T-helper 1 cell treated with Interleukin-12 subunit alpha and Interleukin-12 subunit beta and Interleukin-4 antibody, amounts not matched to agents 30 μg/mL and 1 μg/mL, for 36 hours (primary cell): Measurements from ENCODE around the gene SMAD6.

Experiments
- H3K27ac Mint-ChIP-seq: one replicate; pipeline ENCODE4 v1.8.0; 2021; ENCODE audit warnings: mild to moderate bottlenecking, mixed read lengths
- H3K27me3 Mint-ChIP-seq: one replicate; pipeline ENCODE4 v1.8.0; 2021; ENCODE audit warnings: low read depth, mixed read lengths
- H3K36me3 Mint-ChIP-seq: one replicate; pipeline ENCODE4 v1.8.0; 2021; ENCODE audit warnings: low read depth, mixed read lengths
- H3K4me1 Mint-ChIP-seq: one replicate; pipeline ENCODE4 v1.8.0; 2021; ENCODE audit warnings: low read depth, mixed read lengths
- H3K4me3 Mint-ChIP-seq: one replicate; pipeline ENCODE4 v1.8.0; 2021; ENCODE audit warnings: mild to moderate bottlenecking, moderate library complexity, mixed read lengths
- H3K9me3 Mint-ChIP-seq: one replicate; pipeline ENCODE4 v1.8.0; 2021; ENCODE audit warnings: mixed read lengths

SMAD6 gene

DNA sequence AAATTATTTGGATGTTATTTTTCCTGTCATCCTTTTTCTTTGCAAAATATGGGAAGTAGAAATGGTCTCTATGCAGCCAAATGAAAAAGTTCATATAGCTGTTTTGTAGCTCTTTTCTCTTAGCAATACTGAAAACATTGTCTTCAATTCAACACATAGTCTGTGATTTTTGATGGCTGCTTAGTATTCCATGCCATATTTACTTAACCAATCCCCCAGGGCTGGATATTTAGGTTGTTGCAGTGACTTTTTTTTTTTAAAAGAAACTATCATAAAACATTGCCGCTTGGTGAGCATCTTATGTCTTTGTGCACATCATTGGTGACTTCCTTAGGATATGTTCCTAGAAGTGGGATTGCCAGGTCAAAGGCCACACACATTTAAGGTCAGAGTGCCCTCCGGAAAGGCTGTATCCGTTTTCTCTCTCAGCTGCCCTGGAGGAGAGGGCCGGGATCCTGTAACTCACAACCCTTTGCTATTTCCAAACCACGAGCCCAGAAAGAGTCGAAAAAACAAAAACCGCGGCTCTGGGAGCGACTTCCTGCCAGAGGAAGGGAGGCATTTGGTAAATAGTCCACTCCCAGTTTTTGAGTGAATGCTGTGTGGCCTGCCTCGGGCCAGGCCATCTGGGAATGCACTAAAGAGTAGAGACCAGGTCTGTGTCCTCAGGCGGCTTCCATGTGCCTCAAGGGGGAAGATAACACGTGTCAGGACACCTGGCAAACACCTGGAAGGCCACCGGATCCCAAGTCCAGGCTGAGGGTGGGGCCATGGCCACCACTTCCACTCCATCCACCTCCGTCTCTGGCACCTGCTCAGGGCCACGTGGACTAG is 41.9 kb downstream of the SMAD6 start:
- H3K27ac Mint-ChIP-seq = no peak overlapping the region
- H3K27me3 Mint-ChIP-seq = peaks cover 4% of the 10 kb centered on the region
- no peaks in the 10 kb centered on the region for H3K36me3 Mint-ChIP-seq
- no peaks in the 10 kb centered on the region for H3K9me3 Mint-ChIP-seq
- no peak overlapping the region for H3K4me3 Mint-ChIP-seq
- no peaks in the 10 kb centered on the region for H3K4me1 Mint-ChIP-seq

DNA sequence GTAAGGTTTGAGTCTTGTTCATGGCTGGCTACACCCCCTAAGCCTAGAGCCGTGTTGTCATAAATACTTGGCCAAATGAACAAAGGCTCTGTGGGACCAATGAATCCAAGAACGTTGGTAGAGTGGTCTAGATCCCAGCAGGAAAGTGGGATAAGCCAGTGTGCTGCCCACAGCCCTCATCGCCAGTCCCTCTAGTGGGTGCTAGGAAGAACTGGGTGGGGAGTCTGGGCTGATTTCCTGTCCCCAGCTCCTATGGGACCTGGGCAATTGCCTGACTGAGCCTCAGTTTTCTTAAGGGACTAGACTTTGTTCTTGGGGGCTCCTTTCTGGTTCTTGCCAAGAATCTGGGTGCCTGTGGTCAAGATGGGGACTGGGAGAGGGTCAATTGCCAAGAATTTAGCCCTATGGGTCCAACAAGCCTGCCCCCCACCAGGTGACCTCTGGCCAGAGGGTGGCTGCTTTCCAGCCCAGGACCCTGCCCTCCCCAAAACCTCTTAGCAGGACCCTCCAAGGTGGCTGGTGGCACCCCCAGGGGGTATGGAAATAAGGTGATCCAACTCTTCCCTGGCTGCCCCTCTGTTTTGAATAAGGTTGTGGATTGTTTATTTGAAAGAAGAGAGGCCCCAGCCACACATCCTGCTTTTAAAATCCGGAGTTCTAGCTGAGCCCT is 42.7 kb downstream of the SMAD6 start:
- H3K36me3 Mint-ChIP-seq = no peaks in the 10 kb centered on the region
- no peaks in the 10 kb centered on the region for H3K4me1 Mint-ChIP-seq
- H3K9me3 Mint-ChIP-seq = no peaks in the 10 kb centered on the region
- peaks cover 4% of the 10 kb centered on the region for H3K27me3 Mint-ChIP-seq
- no peak overlapping the region for H3K27ac Mint-ChIP-seq
- no peak overlapping the region for H3K4me3 Mint-ChIP-seq

DNA sequence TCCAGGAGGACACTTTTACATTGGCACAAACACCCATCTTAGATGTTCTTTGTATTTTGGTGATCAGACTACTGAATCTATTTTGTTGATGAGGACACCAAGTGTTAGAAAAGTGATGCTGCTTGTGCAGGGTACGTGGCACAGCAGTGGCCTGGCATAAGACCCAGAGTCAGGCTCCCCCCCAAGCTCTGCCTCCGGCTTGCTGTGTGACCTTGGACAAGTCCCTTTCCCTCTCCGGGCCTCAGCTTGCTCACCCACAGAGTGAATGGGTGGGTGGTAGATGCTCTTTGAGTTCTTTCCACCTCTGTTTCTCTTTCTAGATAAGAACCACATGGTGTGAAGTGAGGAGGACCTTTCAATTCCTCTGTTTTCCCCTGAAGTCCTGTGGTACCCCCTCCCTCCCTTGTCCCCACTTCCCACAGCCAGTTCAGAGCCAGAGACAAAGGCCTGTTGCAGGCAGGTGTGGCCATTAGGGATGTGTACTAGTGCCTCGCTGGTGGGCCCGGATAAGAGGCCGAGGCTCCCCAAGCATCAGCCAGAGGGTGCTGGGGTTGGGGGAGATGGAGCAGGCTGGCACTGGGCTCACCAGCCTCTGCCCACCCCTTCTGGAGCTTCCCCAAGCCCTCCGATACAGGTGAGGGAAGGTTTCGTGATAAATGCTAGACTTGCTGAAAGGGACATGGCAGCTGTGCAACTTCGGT is 43.6 kb downstream of the SMAD6 start:
- Mint-ChIP-seq H3K27me3 (peaks cover 4% of the 10 kb centered on the region), H3K4me1 (no peaks in the 10 kb centered on the region), H3K9me3 (no peaks in the 10 kb centered on the region), H3K4me3 (no peak overlapping the region), H3K36me3 (no peaks in the 10 kb centered on the region), H3K27ac (no peak overlapping the region)

DNA sequence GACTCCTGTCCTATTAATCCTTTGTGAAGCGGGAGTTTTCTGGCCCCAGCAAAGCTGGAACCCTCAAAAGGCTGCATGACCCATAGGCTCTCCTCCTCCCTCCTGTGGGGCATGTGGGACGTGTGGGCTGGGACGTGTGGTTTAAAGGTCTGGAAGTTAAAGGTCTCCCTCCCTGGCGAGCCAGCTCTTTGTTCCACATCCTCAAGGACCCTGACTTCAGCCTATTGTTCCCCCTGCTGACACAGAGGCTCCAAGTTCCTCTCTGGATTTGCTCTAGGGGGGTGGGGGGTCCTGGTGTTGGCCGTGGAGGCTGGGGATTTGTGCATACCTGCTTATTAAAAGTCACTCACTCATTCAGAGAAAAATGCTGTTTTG is 44.2 kb downstream of the SMAD6 start:
- Mint-ChIP-seq H3K36me3 (no peaks in the 10 kb centered on the region), H3K4me3 (no peak overlapping the region)

DNA sequence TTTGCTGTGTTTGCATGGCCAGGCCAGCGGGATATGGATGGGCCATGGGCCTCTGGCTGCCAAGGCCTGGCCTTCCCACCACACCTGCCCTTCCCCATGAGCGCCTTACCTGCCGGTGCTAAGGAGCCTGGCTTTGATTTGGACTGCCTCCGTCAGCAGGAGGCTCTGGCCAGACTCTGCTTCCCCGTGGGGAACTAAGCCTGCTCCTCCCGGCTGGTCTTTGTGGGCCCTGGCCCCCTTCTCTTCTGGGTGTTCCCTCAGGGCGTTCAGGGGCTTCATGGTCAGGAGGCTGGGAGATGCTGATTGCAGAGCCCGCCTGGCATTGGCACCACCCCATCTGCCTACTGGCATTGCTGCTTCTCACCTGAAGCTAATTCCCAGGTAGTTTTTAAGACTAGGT is 45.2 kb downstream of the SMAD6 start:
- Mint-ChIP-seq H3K9me3 (no peaks in the 10 kb centered on the region), H3K4me1 (peaks cover 3% of the 10 kb centered on the region), H3K4me3 (no peak overlapping the region), H3K27ac (no peak overlapping the region), H3K36me3 (no peaks in the 10 kb centered on the region), H3K27me3 (peaks cover 4% of the 10 kb centered on the region)

More for the DNA sequence above, 44.2 kb downstream of the SMAD6 start:
- no peaks in the 10 kb centered on the region for H3K4me1 Mint-ChIP-seq
- peaks cover 4% of the 10 kb centered on the region for H3K27me3 Mint-ChIP-seq
- no peaks in the 10 kb centered on the region for H3K9me3 Mint-ChIP-seq
- H3K27ac Mint-ChIP-seq = no peak overlapping the region

DNA sequence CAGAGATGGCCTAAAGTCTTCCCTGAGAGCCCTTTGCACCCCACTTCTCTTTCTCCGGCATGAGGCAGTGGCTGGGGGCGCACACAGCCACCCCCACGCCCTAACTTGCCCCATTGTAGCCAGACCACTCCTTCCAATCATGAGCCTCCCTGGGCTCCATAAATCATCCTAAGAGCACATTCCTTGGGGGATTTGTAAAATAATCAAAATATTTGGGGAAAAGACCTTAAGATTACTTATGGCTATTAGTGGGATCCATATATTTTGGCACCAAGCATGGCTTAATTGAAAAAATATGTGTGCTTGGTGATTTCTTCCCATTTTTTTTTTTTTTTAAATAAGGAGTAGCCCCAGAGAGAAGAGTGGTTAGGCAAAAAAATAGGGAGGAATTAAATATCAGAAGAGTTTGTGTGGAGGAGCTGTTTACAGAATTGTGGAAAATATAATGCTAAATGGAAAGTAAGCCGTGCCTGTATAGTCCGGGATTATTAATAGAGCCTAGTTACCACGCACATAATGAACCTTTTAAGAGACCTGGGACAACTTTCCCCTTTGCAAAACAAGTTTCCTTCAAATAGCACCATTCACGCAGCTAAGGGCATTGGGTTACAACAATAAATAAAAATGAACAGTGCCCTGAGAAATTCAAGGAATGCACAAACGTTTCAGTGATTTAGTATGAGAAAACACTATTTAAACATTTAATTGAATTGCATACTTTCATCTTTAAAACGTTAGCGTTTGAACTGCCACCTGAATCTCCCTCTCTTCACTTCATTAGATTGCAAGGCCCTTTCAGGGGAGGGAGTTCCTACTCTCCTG is 46.1 kb downstream of the SMAD6 start:
- Mint-ChIP-seq H3K4me1 (peaks cover 3% of the 10 kb centered on the region), H3K27me3 (peaks cover 4% of the 10 kb centered on the region)

DNA sequence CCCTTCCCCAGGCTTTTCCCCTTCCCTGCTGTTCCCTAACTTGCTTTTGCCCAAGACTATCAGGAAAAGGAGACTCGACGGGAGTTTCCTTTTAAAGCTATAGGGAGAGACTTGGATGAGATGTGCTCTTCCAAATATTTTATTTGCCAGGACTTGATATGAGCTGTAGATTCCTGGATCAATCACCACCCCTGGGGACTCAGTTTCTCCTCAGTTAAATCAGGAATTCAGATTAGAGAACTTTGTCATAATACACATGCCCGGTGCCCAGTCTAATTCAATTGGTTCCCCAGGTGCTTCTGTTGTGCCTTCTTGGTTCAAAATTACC is 46.6 kb downstream of the SMAD6 start:
- Mint-ChIP-seq H3K4me3 (no peak overlapping the region), H3K9me3 (no peaks in the 10 kb centered on the region), H3K27me3 (peaks cover 4% of the 10 kb centered on the region), H3K4me1 (peaks cover 3% of the 10 kb centered on the region), H3K27ac (no peak overlapping the region), H3K36me3 (no peaks in the 10 kb centered on the region)

More for the DNA sequence above, 46.1 kb downstream of the SMAD6 start:
- H3K27ac Mint-ChIP-seq = no peak overlapping the region
- no peaks in the 10 kb centered on the region for H3K9me3 Mint-ChIP-seq
- no peaks in the 10 kb centered on the region for H3K36me3 Mint-ChIP-seq
- H3K4me3 Mint-ChIP-seq = no peak overlapping the region

DNA sequence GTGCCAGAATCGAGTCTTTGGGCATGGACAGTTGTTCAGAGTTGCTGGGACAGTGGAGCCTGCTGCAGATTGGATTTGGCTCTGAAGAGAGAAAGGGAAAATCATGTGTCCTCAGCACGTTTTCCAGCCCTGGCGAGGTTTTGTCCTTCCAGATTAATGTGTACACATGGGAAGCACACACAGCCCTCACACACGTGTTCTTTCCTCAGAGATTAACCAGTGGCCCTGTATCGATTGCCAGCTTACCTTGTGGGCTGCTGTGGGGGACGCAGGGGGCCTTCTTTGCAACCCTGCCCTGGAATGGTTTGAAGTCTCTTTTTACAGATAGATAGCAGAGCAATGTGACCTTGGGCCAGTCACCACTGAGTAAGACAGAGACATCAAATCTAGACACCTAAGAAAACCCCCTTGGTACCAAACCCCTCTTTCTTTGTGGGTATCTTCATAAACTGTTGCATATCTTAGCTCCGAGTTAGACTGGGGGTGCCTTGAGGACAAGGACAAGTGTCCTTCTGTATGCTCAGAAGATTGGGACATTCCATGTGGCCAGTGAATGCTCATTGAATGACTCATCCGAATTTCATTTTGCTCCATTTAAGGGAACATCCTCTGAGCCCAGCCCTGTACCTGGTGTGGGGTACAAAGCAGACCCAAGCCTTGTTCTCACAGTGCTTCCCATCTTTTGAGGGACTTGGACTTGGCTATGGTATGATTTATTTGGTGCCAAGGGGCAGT is 48.0 kb downstream of the SMAD6 start:
- H3K27ac Mint-ChIP-seq = no peak overlapping the region
- H3K36me3 Mint-ChIP-seq = no peaks in the 10 kb centered on the region
- peaks cover 3% of the 10 kb centered on the region for H3K4me1 Mint-ChIP-seq
- H3K27me3 Mint-ChIP-seq = peaks cover 5% of the 10 kb centered on the region
- no peak overlapping the region for H3K4me3 Mint-ChIP-seq
- H3K9me3 Mint-ChIP-seq = peaks cover 11% of the 10 kb centered on the region

DNA sequence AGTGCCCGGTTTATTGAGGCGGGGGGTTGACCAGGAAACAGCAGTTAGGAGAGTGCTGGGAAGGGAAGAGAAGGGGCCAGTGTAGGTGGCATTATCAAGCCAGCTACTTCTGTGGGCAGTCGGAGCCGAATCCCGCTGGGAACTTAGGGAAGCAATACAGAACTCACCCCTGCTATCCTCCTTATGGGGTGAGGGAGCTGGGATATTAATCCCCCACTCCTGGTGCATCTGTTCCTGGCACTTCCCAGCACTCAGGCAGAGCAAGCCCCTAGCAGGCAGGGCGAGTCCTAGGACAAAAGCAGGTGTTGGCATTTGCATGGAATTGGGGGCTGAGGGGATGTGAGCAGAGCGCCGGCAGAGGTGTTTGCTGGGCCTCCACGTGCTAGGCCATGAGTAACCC is 48.6 kb downstream of the SMAD6 start:
- Mint-ChIP-seq H3K27ac (no peak overlapping the region), H3K27me3 (peaks cover 7% of the 10 kb centered on the region), H3K4me1 (peaks cover 3% of the 10 kb centered on the region), H3K9me3 (peaks cover 15% of the 10 kb centered on the region), H3K4me3 (no peak overlapping the region), H3K36me3 (no peaks in the 10 kb centered on the region)

DNA sequence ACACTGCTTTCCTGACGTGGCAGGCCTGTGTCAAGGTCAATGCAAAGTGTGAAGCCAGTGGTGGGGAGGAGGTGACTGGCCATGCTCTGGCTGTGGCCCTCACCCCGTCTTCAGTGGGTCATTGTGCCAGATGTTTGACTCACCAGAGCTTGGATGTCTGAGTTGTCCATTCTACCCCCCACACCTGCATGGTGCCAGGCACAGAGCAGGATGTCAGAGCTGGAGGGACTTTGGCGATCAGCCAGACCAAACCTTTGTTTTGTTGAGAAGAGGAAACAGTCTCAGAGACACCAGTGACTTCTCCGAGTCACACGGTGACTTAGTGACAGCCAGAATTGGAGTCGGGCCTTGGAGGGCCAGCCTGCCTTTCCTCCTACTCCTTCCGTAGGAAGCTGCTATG is 49.5 kb downstream of the SMAD6 start:
- peaks cover 15% of the 10 kb centered on the region for H3K9me3 Mint-ChIP-seq
- H3K27me3 Mint-ChIP-seq = peaks cover 7% of the 10 kb centered on the region
- H3K4me3 Mint-ChIP-seq = no peak overlapping the region
- H3K36me3 Mint-ChIP-seq = no peaks in the 10 kb centered on the region
- H3K4me1 Mint-ChIP-seq = peaks cover 3% of the 10 kb centered on the region
- no peak overlapping the region for H3K27ac Mint-ChIP-seq

DNA sequence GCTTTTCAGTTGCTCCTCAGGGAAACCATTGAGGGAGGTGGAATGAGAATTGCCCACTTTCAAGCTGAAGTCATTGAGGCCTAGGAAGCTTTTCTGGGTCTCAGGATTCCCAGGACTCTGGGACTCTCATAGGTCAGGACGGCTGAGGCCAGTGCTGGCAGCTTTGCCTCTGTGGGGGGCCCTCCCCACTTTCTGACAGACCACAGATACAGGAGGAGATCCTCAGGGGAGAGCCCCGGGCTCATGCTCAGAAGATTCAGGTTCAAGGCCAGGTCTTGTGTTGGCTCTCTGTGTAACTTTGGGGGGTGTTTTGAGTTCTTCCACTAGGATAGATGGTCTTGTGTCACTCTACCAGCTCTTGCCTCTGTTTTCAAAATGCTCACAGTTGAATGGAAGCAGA is 50.0 kb downstream of the SMAD6 start:
- Mint-ChIP-seq H3K27ac (no peak overlapping the region), H3K4me1 (peaks cover 3% of the 10 kb centered on the region), H3K36me3 (no peaks in the 10 kb centered on the region), H3K27me3 (peaks cover 7% of the 10 kb centered on the region), H3K4me3 (no peak overlapping the region), H3K9me3 (peaks cover 15% of the 10 kb centered on the region)

DNA sequence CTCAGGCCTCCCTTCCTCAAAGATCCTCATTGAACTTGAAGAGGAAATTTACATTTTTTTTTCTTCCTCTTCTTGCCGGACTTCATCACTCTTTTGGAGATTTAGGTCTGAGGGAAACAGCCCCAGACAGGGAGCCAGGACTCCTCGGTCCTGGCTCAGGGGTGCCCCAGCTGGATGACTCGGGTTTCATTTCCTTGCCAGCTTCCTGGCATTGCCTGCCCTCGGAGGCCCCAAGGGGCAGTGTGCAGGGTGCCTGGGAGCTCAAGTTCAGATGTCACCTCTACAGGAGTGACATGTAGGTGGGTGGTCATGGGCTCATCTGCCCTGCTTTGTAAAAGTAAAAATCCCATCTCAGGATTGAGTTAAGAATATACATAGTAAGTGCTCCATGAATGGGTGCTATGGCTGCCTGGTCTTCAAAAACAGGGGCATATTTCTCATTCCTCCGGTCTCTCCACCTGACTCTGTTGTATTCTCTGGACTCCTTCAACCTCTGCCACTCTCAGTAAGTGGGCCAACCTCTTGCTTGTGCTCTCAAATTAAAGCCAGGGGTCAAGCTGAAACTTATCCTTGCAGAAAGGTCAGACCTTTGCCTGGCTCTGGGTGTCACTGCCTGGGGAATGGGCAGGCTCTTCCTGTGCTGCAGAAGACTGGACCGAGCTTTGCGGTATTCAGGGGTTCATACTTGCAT is 51.8 kb downstream of the SMAD6 start:
- Mint-ChIP-seq H3K27ac (no peak overlapping the region), H3K4me3 (no peak overlapping the region), H3K4me1 (peaks cover 3% of the 10 kb centered on the region), H3K36me3 (no peaks in the 10 kb centered on the region), H3K9me3 (peaks cover 15% of the 10 kb centered on the region), H3K27me3 (peaks cover 3% of the 10 kb centered on the region)

DNA sequence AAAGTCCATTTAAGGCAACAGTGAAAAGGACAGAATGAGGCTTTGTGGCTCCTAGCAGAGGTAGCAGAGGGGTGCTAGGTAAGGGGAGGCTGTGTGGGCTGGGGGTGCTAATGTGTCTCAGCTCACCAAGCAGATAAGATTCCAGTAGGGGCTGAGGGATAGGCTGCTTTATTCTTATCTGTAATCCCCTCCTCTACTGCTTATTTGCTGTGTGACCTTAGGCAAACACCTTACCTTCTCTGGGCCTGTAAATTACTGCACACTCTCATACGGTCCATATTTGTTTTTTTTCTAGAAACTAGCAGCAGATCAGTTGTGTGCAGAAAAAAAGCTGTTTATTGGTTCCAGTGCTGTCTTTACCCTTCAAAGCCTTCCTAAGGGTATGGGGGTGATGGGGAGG is 52.8 kb downstream of the SMAD6 start:
- Mint-ChIP-seq H3K36me3 (no peaks in the 10 kb centered on the region), H3K4me1 (peaks cover 3% of the 10 kb centered on the region), H3K27me3 (peaks cover 6% of the 10 kb centered on the region), H3K9me3 (peaks cover 15% of the 10 kb centered on the region), H3K27ac (no peak overlapping the region), H3K4me3 (no peak overlapping the region)
